Hematopoietic multipotent progenitor cell (in vitro differentiated cells): ENCODE data around the gene ACAP3. TPM values are rescaled to one million over a fixed set of nuclear protein-coding genes. Genes with fewer than 3 reads are reported as not detected.

Experiments
- DNase-seq, 3 donors: peaks; one replicate each; pipeline ENCODE4 v3.0.0-alpha.2; 2011 to 2015; ENCODE audit warnings: low read depth in 2 of 3, low spot score in 2 of 3
- total RNA-seq: library from RNA; depleted of rRNA; stranded (reverse); fragments of >200 nt; gene quantifications from one replicate; pipeline ENCODE4 v1.2.3, GENCODE V29; 2012

Gene ACAP3
- total RNA-seq, 1 donor, result 41.2 TPM

- DNase-seq, result no peak
Measured at GRCh38 chr1:1331068-1331965, 23.6 kb upstream of the ACAP3 start, which contains the start of gene TAS1R3. TSS of gene TAS1R3 (plus strand) at chr1:1331280. CDS start at chr1:1331346, 66 bp downstream.

DNA sequence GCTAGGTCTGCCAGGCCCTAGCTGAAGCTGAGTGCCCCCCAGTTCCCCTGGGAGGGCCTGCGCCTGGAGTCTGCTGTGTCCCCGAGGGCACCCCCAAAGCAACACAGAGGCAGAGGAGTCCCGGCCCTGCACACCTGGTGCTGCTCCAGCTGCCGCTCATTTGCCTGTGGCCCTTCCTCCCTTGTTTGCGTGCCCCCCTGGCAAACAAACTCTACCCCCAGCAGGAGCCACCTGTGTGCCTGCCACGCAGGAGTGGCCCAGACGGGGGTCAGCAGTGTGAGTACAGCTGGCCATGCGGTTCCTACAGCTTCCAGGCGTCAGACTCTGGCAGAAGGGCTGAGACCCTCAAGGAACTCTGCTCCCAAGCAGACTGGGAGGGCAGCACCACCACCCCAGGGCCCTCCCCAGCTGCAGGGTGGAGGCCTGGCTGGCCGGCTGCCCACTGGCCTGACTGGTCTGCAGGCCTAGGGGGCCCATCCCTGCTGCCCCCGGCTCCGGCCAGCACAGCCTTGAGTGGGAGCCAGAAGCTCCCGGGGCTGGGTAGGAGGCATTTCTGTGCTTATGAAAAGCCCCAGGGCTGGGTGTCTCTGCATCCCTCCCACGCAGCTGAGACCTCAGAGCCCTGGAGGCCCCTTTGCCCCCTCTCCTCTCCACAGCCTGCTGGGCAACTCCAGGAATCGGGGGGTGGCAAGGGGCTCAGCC is 22.8 kb upstream of the ACAP3 start:
- no peak for DNase-seq

GRCh38 chr1:1329304-1330210 is 21.8 kb upstream of the ACAP3 start:
- no peak for DNase-seq

GRCh38 chr1:1328254-1328653 is 20.5 kb upstream of the ACAP3 start:
- DNase-seq, result no peak

DNA sequence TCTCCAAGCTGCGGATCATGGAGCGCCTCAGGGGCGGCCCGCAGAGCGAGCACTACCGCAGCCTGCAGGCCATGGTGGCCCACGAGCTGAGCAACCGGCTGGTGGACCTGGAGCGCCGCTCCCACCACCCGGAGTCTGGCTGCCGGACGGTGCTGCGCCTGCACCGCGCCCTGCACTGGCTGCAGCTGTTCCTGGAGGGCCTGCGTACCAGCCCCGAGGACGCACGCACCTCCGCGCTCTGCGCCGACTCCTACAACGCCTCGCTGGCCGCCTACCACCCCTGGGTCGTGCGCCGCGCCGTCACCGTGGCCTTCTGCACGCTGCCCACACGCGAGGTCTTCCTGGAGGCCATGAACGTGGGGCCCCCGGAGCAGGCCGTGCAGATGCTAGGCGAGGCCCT is 19.6 kb upstream of the ACAP3 start:
- no peak for DNase-seq

- no peak for DNase-seq
Measured at GRCh38 chr1:1326075-1326605, 18.4 kb upstream of the ACAP3 start.

- DNase-seq, result no peak
Measured at GRCh38 chr1:1325288-1326074, 17.8 kb upstream of the ACAP3 start.

- peak; percentile 88 to 94 (median 92) for DNase-seq
Measured at GRCh38 chr1:1324524-1325287, 17.0 kb upstream of the ACAP3 start, which contains the start of the genes CPTP and INTS11. TSS of gene CPTP (plus strand) at chr1:1324802. CDS start at chr1:1326911, 2,109 bp downstream. TSS of gene INTS11 (minus strand) at chr1:1324660. CDS start at chr1:1324608, 52 bp downstream.

- no peak for DNase-seq
Measured at GRCh38 chr1:1324084-1324523, 16.4 kb upstream of the ACAP3 start.

GRCh38 chr1:1322952-1323351 is 15.2 kb upstream of the ACAP3 start:
- no peak for DNase-seq

DNA sequence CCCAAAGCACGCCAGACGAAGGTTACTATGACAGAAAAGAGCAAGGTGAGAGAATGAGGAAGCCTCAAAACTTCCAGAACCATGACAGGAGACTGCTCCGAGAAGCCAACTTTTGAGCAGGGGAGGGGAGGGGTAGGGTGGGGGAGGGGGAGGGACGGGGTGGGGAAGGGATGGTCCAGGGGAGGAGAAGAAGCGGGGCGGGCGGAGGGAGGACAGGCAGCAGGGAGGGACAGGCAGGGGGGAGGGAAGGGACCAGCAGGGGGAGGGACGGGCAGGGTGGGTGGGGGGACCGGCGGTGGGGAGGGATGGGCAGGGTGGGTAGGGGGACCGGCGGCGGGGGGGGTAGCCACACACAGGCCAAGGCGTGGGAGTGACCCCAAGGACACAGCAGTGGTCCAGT is 14.7 kb upstream of the ACAP3 start:
- DNase-seq, result no peak

DNA sequence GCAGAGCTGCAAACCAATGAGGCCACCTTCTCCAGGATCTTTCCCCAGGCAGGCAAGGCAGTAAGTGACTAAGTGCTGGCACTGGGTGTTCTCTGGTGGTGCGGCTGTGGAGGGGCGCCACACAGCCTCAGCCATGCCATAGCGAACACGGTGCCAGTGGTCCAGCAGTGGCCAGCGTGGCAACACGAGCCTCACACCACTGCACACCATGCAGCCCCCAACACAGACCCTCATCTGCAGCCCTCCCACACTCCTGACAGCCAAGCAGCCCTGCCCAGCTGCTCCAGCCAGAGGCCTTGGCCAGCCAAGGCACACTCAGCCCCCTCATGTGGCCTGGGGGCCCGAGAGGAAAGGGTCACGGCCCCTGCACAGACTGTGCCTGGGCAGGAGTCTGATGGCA is 13.7 kb upstream of the ACAP3 start:
- no peak for DNase-seq

DNA sequence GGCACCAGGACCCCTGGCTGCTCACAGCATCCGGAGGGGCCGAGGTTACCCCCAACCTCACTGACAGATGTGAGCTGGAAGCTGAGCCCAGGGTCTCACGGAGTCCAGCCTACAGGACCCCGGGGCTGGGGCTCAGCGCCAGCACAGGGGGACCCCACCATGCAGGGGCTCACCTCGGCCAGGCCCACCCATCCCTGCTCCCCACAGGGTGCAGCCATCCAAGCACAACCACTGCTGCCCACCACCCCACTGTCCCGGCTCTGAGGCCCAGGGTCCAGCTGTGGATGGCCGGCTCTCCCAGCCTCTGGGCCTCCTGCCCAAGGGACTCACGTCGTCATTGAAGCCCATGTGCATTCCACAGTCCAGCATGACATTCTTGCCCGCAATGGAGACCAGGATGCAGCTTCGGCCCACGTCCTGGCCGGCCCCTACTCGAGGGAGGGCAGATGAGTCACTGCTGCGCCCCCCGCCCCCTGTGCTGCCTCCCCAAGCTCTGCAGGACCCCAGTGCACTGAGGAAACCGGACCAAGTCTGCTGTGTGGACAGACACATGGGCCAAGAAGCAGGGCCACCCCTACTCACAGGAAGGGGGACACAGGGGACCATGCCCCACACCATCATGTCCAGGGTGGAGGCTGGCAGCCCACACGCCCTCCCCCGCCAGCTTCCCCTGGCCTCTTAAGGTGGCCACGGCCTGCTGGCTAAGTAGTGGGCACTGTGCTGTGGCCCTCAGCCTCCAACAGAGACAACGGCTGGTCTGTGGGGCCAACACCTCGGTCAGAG is 13.1 kb upstream of the ACAP3 start:
- DNase-seq, result no peak

DNA sequence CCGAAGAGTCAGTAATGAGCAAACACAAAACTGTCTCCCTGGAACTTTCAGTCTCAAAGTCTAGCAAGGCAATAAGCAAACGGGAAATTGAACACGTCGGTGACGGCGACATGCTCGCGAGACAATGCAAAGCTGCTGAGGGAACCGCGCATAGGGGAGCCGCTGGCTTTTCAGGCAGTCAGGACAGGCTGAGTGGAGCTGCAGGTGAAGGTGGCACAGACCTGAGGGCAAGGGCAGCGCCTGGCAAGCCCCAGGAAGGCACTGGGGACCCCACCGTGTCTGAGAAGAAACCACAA is 11.9 kb upstream of the ACAP3 start:
- DNase-seq, result no peak

DNA sequence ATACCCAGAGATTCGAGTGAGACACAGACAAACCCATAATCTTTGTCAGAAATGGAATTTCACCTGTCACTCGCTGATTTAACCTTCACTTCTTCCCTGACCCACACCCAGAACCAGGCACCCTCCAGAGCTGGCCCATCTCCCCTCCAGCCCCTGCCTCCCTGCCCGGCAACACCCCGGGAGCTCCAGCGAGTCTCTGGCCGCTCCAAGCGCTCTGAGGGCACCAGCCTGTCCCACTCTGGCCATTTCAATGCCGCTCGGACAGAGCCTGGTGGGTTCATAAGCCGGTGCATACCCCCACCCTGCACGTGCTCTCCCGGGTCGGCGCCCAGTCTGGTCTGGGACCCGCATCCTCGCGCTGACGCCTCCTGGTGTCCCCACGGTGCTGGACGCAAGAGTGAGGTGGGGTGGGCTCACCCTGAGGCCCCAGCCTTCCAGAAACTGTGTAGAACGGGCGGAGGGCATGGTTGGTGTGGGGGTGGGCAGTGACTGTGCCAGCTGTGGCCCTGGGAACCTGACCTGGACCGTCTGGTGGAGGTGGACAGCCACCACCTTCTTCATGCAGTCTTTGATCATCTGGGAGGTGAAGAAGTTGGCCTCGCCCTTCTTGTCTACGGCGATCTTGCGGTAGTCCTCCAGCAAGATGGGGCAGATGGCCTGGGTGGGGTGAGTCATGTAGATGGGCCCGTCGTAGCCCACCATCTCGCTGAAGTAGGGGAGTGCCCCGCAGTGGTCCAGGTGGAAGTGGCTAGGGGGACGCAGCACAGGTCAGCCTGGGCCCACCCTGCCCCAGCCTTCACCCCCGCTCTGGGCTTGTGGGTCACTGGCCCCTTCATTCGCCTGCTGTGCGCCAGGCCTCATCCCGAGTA is 11.3 kb upstream of the ACAP3 start:
- no peak for DNase-seq

- no peak for DNase-seq
Measured at GRCh38 chr1:1318131-1318652, 10.5 kb upstream of the ACAP3 start.

DNA sequence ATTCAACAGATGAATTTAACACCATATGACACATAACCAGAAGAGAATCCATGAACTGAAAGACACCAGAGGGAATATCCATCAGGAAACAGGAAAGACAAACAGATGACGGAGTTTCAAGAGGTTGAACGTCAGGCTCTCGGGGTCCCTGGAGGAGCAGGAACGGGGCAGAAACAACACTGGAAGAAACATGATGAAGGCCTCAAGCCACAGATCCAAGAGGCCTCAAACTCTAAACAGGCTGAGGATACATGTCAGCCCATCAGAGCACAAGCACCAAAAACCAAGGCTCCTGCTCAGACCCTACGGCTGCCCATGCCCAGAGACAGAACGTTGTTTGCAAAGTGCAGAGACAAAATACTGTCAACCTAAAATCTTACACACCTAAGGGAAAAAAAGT is 9.7 kb upstream of the ACAP3 start:
- no peak for DNase-seq
